ENCODE data around the gene ANKRD33.

Gene ANKRD33

GRCh38 chr12:51860986-51861385, 26.9 kb upstream of the ANKRD33 start:
- DNase-seq (ENCODE audit: low read depth), result no peak

- no peak for DNase-seq (ENCODE audit: low read depth)
Measured at GRCh38 chr12:51862947-51863346, 25.0 kb upstream of the ANKRD33 start.

GRCh38 chr12:51863363-51863932, 24.5 kb upstream of the ANKRD33 start:
- DNase-seq (ENCODE audit: low read depth), result no peak

- no peak for DNase-seq (ENCODE audit: low read depth)
Measured at GRCh38 chr12:51863933-51864832, 23.7 kb upstream of the ANKRD33 start.

- DNase-seq (ENCODE audit: low read depth), result no peak
Measured at GRCh38 chr12:51864833-51865670, 22.9 kb upstream of the ANKRD33 start.

GRCh38 chr12:51865757-51866270, 22.1 kb upstream of the ANKRD33 start:
- DNase-seq (ENCODE audit: low read depth), result no peak

GRCh38 chr12:51866324-51866723, 21.6 kb upstream of the ANKRD33 start:
- no peak for DNase-seq (ENCODE audit: low read depth)

GRCh38 chr12:51866762-51867161, 21.1 kb upstream of the ANKRD33 start:
- no peak for DNase-seq (ENCODE audit: low read depth)

GRCh38 chr12:51867371-51867770, 20.5 kb upstream of the ANKRD33 start:
- no peak for DNase-seq (ENCODE audit: low read depth)

GRCh38 chr12:51867796-51868428, 20.0 kb upstream of the ANKRD33 start:
- DNase-seq (ENCODE audit: low read depth), result no peak

GRCh38 chr12:51868821-51869495, 18.9 kb upstream of the ANKRD33 start:
- no peak for DNase-seq (ENCODE audit: low read depth)

- no peak for DNase-seq (ENCODE audit: low read depth)
Measured at GRCh38 chr12:51869496-51869865, 18.4 kb upstream of the ANKRD33 start.

- DNase-seq (ENCODE audit: low read depth), result no peak
Measured at GRCh38 chr12:51869931-51870330, 18.0 kb upstream of the ANKRD33 start.

GRCh38 chr12:51870504-51870903, 17.4 kb upstream of the ANKRD33 start:
- DNase-seq (ENCODE audit: low read depth), result no peak

GRCh38 chr12:51871126-51871525, 16.8 kb upstream of the ANKRD33 start:
- DNase-seq (ENCODE audit: low read depth), result no peak

GRCh38 chr12:51871918-51872688, 15.8 kb upstream of the ANKRD33 start:
- DNase-seq (ENCODE audit: low read depth), result no peak

- no peak for DNase-seq (ENCODE audit: low read depth)
Measured at GRCh38 chr12:51872689-51872981, 15.3 kb upstream of the ANKRD33 start.

- DNase-seq (ENCODE audit: low read depth), result no peak
Measured at GRCh38 chr12:51873251-51873994, 14.5 kb upstream of the ANKRD33 start.

GRCh38 chr12:51874000-51874399, 13.9 kb upstream of the ANKRD33 start:
- DNase-seq (ENCODE audit: low read depth), result no peak

- no peak for DNase-seq (ENCODE audit: low read depth)
Measured at GRCh38 chr12:51874486-51874885, 13.4 kb upstream of the ANKRD33 start.

Measured in GM04504 (cell line).